Body of pancreas (tissue), 4 donors: ENCODE measurements around the gene NAV1. TPM values are rescaled to one million over a fixed set of nuclear protein-coding genes. Genes with fewer than 3 reads are reported as not detected.

Experiments used
- ATAC-seq: fragments of 150-250 bp; one replicate; pipeline ENCODE4 v1.9.1; 2016
- DNase-seq, 4 donors: peaks; one replicate each; pipeline ENCODE4 v3.0.0-alpha.2; 2019
- H3K27ac ChIP-seq, 4 donors: fragments of 200-600 bp; sonication (generic); 1 replicate in 3 of 4; 2 replicates in 1 of 4; pipeline versions ENCODE4 v1.5.1 to v1.6.1; 2016 to 2019; ENCODE audit warnings: mild to moderate bottlenecking in 1 of 4, mixed read lengths in 1 of 4, moderate library complexity in 1 of 4
- H3K27me3 ChIP-seq, 2 donors: fragments of 200-600 bp; sonication (generic); one replicate each; pipeline ENCODE4 v1.6.0; 2016; ENCODE audit warnings: mild to moderate bottlenecking in 1 of 2
- H3K36me3 ChIP-seq, 2 donors: fragments of 200-600 bp; sonication (generic); replicated peaks in 1 of 2; 2 replicates each; pipeline ENCODE4 v1.5.1; 2016; ENCODE audit warnings: low read depth in 2 of 2; ENCODE audit not compliant: insufficient read depth in 1 of 2
- H3K4me1 ChIP-seq: fragments of 200-600 bp; sonication (generic); one replicate; pipeline ENCODE4 v1.6.0; 2016
- H3K4me3 ChIP-seq, 2 donors: fragments of 200-600 bp; sonication (generic); 1 replicate in 1 of 2; 2 replicates in 1 of 2; pipeline ENCODE4 v1.5.1; 2016 to 2019
- H3K9me3 ChIP-seq, 3 donors: fragments of 200-600 bp; sonication (generic); 1 replicate in 2 of 3; 2 replicates in 1 of 3; pipeline ENCODE4 v1.5.1; 2016
- POLR2A ChIP-seq, 3 donors: fragments of 450-650 bp; IDR thresholded peaks; one replicate each; pipeline ENCODE4 v1.6.1; 2016; ENCODE audit warnings: antibody characterized with exemption in 3 of 3, mild to moderate bottlenecking in 2 of 3
- WGBS, 2 donors: methylation state at CpG; one replicate each; pipeline ENCODE4 v1.1.5; 2017; 5-methylcytosine and 5-hydroxymethylcytosine counted together
- intact Hi-C: fragments of 100-400 bp; cut with DNase I; formaldehyde crosslinking; loops from one replicate; pipeline ENCODE4 v1.15.1; 2023
- total RNA-seq, 2 donors: library from RNA; depleted of rRNA; stranded (reverse); fragments of >200 nt; gene quantifications; one replicate each; pipeline ENCODE4 v1.1.0, GENCODE V29; 2016
- TF ChIP-seq, protein P1 (sequence below), 7 experiments: fragments of 450-650 bp in 4 of 7; fragments of 200-600 bp in 3 of 7; sonication (generic) in 3 of 7; IDR thresholded peaks; one replicate each; pipeline ENCODE4 v1.5.1; 2016 to 2019; ENCODE audit warnings: antibody characterized with exemption in 7 of 7

The NAV1 gene
- total RNA-seq, 2 donors from 2014 or later: 11.5 to 13.7 TPM

GRCh38 chr1:201501812-201502510 is 37.0 kb upstream of the NAV1 start:
- TF ChIP-seq POLR2A (IDR thresholded peaks at IDR 0.05): no peak
- TF ChIP-seq, protein P1, sequence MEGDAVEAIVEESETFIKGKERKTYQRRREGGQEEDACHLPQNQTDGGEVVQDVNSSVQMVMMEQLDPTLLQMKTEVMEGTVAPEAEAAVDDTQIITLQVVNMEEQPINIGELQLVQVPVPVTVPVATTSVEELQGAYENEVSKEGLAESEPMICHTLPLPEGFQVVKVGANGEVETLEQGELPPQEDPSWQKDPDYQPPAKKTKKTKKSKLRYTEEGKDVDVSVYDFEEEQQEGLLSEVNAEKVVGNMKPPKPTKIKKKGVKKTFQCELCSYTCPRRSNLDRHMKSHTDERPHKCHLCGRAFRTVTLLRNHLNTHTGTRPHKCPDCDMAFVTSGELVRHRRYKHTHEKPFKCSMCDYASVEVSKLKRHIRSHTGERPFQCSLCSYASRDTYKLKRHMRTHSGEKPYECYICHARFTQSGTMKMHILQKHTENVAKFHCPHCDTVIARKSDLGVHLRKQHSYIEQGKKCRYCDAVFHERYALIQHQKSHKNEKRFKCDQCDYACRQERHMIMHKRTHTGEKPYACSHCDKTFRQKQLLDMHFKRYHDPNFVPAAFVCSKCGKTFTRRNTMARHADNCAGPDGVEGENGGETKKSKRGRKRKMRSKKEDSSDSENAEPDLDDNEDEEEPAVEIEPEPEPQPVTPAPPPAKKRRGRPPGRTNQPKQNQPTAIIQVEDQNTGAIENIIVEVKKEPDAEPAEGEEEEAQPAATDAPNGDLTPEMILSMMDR (IDR thresholded peaks at IDR 0.05): no peak
- Histone ChIP-seq H3K4me1 (peaks cover 71% of the 10 kb centered on the region), H3K9me3 (no peaks in the 10 kb centered on the region), H3K27ac (peak overlapping the region; percentile 22 to 90 (median 66)), H3K27me3 (no peaks in the 10 kb centered on the region), H3K4me3 (no peak overlapping the region), H3K36me3 (no peaks in the 10 kb centered on the region)
- 59 to 66% methylated on average over 6 to 9 of the region's 10 CpGs for WGBS, 2 donors
- ATAC-seq: no peak
- DNase-seq: peak; percentile 45 to 72 (median 63)
- intact Hi-C loops: no loop called here

GRCh38 chr1:201502511-201502857 is 36.4 kb upstream of the NAV1 start:
- Histone ChIP-seq H3K4me3 (no peak overlapping the region), H3K27ac (peak overlapping the region; percentile 22 to 90 (median 66)), H3K4me1 (peaks cover 76% of the 10 kb centered on the region), H3K27me3 (no peaks in the 10 kb centered on the region), H3K36me3 (no peaks in the 10 kb centered on the region), H3K9me3 (no peaks in the 10 kb centered on the region)
- ATAC-seq (no peak), DNase-seq (no peak)
- intact Hi-C loops: no loop called here
- WGBS, 2 donors: 70 to 100% methylated on average over 1 to 3 of the region's 3 CpGs
- TF ChIP-seq, protein P1 (IDR thresholded peaks at IDR 0.05): no peak
- no peak for TF ChIP-seq POLR2A (IDR thresholded peaks at IDR 0.05)

DNA sequence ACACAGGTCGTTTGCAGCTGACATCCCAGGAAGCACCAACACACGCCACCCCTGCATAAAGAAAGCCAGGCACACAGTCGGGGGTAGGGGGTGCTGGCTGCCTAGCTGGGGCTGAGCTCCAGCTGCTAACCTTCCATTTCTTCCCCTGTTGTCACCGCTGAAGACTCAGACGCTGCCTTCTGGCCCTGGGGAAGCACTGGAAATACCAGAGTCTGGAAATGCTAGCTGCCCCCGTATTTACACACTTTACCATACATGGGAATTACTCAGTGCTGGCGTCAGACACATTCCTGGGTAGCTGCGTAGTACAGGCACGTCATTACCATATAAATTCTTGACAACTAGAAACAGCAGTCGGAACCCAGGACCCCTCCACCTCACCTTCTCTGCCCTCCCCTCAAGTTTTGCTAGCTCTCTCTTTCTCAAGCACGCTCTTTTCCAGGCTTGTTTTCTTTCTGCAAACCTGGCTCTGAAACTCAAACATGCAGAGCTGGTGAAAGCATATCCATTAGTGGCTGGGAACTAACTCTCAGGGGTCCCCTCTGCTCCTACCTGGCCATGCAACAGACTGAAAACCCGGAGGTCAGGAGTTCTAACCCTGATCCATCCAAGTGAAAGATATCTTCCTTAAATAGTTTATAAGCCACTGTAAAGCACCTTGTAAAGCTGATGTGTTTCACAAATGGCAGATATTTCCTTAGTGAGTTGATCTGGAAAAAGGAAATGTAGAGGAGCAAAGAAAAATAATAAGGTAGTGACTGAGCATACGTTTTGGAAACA is 35.3 kb upstream of the NAV1 start:
- Histone ChIP-seq H3K4me1 (peaks cover 79% of the 10 kb centered on the region), H3K27ac (peak overlapping the region; percentile 54 to 90 (median 72)), H3K4me3 (no peak overlapping the region), H3K27me3 (no peaks in the 10 kb centered on the region), H3K9me3 (no peaks in the 10 kb centered on the region), H3K36me3 (no peaks in the 10 kb centered on the region)
- peak in 2 of 3 donors; percentile 25 to 41 for TF ChIP-seq POLR2A (IDR thresholded peaks at IDR 0.05)
- TF ChIP-seq, protein P1 (IDR thresholded peaks at IDR 0.05): no peak
- WGBS, 2 donors: 21 to 36% methylated on average over 13 of the region's 13 CpGs
- DNase-seq (peak; percentile 47 to 70 (median 57)), ATAC-seq (peak; percentile 36)
- intact Hi-C loops: no loop called here

DNA sequence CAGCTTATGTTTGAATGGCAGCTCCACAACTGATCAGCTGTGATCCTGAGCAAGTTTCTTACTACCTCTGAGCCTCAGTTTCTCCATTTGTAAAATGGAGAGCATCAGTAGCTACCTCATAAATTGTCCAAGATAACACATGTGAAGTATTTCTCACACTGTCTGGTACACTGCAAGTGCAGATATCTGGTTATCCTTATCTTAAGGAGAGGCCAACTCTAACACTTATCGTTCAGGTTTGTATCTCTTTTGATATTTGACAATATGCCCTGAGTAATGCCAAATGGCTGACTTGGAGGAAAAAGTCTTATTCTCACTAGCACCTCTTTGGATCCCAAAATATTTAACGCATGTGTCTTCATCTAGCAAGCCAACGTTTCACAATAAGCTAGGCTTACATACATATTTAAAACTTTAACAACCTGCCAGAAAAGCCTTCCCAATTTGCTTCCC is 34.7 kb upstream of the NAV1 start:
- Histone ChIP-seq H3K4me3 (no peak overlapping the region), H3K4me1 (peaks cover 79% of the 10 kb centered on the region), H3K27ac (peak overlapping the region; percentile 54 to 90 (median 72)), H3K9me3 (no peaks in the 10 kb centered on the region), H3K27me3 (no peaks in the 10 kb centered on the region), H3K36me3 (no peaks in the 10 kb centered on the region)
- DNase-seq (no peak), ATAC-seq (no peak)
- WGBS, 2 donors: 44 to 55% methylated on average over 3 of the region's 3 CpGs
- no peak for TF ChIP-seq POLR2A (IDR thresholded peaks at IDR 0.05)
- TF ChIP-seq, protein P1 (IDR thresholded peaks at IDR 0.05): no peak
- intact Hi-C loops: no loop called here
